Epithelial cell of prostate (primary cell): ENCODE data around the gene VPS35L.
A peak's percentile ranks its signal among the peaks of the same experiment; 100 is the strongest.

Experiments used
- DNase-seq: peaks from one replicate; pipeline ENCODE4 v3.0.0-alpha.2; 2011; ENCODE audit warnings: low read depth, low spot score
- H3K27ac ChIP-seq: fragments of 450-650 bp; 2 replicates; pipeline ENCODE4 v1.5.1; 2017; ENCODE audit warnings: mild to moderate bottlenecking

Gene VPS35L

DNA sequence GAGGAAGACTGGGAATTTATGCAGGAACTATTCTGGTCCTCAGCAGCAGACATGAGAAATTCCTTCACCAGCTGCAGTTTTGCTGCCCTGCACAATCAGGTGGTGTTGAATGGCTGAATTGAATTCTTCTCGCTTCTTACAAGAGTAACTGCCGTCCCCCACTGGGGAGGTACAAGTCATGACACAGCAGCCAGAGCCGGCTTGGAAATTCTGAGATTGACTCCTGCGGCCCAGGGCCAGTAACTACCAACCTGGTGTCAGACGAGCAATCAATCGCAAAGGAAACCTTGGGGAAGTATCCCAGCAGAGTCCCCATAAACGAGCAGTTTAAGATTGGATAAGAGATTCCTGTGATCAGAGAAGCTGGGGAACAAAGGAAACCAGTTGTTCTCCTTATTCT, 131.8 kb downstream of the VPS35L start:
- DNase-seq: no peak
- H3K27ac ChIP-seq: no peak overlapping the region

DNA sequence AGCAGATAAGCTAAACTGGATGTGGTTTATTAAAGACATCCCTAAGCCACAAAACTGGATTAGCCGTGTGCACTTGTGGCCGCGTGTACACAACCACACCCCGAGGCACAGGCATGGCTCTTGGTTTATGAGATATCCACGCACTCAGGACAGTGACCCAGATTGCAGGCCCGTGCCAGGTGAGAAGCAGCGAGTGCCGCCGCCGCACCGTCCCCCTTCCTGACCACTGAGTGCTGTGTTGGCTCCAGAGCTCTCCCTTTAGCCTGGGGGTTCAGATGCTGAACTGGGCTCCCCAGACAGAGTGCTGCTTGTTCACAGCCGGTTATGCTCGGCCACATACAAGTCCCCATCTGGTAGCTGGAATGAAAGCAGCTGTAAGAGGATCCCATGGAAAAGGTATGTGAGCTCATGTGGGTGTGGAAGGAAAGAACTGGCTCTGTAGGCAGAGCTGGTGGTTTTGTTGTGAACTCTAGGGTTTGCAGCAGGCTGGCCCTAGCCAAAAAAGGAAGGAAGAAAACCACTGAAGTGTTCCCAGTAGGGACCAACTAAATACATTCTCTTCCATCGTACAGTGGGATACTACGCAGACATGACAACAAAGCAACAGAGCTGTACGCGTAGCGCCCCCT, 133.0 kb downstream of the VPS35L start:
- H3K27ac ChIP-seq: no peak overlapping the region
- no peak for DNase-seq

DNA sequence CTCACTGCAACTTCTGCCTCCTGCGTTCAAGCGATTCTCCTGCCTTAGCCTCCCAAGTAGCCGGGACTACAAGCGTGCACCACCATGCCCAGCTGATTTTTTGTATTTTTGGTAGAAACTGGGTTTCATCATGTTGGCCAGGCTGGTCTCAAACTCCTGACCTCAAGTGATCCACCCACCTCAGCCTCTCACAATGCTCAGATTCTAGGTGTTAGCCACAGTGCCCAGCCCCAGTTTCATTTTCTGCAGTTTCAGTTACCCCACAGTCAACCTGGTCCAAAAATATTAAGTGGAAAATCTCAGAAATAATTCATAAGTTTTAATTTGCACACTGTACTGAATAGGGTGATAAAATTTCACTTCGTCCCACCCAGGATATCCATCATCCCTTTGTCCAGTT, 133.8 kb downstream of the VPS35L start:
- DNase-seq: no peak

DNA sequence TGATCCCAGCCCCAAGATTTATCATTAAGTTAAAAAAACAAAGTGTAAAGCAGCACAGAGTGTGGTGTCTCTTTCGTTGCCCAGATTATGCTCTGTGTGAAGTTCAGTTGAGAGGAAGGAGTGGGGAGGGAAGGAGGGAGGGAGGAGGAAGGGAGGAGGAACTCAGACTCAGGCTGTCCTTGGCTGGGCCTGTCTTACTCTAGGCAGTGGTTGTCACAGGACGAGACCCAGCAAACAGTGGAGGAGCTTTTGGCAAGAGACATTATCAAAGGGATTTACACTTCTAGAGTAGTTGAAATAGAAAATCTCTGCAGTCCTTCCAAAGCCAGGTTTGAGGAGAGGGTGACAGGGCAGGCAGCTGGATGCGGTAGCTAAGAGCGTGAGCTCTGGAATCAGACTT, 134.7 kb downstream of the VPS35L start:
- no peak overlapping the region for H3K27ac ChIP-seq
- no peak for DNase-seq

More for the DNA sequence above, 133.8 kb downstream of the VPS35L start:
- no peak overlapping the region for H3K27ac ChIP-seq

DNA sequence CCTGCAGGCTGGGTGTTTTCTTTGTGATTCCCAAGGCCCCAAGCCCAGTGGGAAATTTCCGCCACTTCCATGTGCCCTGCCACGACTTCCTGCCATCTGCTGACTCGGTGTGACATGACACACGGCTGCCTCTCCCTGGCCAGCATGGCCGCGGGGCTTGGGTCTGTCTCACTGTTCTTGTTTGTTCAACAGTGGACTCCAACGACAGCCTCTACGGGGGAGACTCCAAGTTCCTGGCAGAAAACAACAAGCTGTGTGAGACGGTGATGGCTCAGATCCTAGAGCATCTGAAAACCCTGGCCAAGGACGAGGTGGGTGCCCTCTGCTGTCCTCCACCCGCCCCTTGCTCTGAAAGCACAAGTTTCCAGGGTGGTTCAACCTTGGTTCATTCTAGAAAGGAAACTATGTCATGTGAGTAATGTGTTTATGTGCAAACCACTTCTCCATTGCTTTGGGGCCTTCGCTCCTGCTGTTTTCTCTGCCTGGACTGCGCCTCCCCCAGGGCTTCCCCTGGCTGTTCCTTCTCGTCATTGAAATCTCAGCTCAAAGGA, 135.7 kb downstream of the VPS35L start:
- no peak for DNase-seq
- H3K27ac ChIP-seq: no peak overlapping the region

DNA sequence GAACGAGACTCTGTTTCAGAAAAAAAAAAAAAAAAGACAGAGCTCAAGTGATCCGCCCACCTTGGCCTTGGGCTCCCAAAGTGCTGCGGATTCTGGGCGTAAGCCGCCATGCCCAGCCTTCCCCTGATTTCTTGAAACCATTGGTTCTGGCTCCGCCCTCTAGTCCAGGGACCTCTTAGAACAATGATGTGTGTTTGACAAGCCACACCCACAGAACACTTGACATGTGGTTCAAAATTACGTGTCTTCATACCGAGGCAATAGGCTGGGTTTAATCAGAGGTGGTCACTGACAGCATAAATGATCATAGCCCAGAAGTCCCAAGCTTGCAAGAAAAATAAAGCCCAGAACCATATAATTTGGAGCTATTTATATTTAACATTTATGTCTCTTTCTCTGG, 139.5 kb downstream of the VPS35L start:
- H3K27ac ChIP-seq: no peak overlapping the region
- no peak for DNase-seq

DNA sequence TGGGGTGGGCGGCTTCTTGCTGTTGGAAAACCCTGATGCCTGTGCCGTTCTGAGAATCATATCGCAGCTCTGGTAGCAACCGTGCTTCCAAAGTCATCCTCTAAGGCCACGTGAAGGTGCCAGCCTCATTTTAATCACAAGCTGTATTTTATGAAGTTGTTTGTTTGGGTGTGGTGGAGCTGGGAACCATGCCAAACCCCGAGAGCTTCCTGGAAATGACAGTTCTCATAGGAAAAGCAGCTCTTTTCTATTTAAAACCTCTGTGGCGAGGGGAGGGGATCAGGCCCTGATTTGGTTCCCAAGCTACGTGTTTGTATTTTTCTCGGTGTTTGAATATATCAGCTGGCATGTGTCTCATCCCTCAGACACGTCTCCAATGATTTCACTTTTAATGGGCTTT, 140.8 kb downstream of the VPS35L start:
- DNase-seq: peak; percentile 41
- no peak overlapping the region for H3K27ac ChIP-seq

DNA sequence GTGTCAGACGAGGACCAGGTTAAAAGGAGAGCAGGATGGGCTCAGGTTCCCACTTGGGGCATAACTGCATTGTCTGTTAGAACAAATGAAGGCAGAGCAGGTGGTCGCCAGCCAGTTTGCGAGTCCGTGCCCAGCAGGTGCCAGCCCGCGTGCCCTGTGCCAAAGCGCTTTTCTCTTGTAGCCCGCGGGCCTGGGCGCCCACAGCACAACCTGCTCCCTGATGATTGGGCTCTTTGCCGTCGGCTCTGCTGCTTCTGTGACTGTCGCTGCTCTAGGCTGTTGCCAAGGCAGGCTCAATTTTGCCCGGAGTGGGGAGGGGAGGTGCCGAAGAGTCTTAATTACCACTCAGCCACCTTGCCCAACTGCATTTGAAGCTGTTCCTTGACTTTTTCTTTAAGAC, 141.5 kb downstream of the VPS35L start:
- no peak overlapping the region for H3K27ac ChIP-seq
- no peak for DNase-seq

DNA sequence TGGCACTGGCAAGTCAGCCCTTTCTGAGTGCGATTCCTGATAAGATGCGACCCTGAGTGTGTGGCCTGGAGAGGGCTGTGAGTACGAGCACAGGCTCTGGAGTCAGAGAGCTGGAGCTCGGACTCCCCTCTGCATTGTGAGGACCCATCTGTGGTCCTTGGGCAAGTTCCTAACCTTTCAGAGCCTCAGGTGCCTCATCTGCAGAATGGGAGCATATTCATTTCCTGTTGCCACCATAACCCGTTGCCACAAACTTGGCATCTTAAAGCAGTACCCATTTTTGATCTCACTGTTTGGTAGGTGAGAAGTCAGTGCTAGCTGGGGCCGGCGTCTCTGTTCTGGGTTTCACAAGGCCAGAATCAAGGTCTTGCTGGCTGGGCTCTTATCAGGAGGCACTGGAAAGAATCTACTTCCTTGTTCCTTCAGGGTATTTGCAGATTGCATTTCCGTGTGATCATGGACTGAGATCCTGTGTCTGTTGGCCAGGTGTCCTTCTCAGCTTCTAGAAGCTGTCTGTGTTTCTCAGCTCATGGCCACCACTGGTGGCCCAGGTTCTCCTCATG, 142.3 kb downstream of the VPS35L start:
- DNase-seq: no peak
- no peak overlapping the region for H3K27ac ChIP-seq

DNA sequence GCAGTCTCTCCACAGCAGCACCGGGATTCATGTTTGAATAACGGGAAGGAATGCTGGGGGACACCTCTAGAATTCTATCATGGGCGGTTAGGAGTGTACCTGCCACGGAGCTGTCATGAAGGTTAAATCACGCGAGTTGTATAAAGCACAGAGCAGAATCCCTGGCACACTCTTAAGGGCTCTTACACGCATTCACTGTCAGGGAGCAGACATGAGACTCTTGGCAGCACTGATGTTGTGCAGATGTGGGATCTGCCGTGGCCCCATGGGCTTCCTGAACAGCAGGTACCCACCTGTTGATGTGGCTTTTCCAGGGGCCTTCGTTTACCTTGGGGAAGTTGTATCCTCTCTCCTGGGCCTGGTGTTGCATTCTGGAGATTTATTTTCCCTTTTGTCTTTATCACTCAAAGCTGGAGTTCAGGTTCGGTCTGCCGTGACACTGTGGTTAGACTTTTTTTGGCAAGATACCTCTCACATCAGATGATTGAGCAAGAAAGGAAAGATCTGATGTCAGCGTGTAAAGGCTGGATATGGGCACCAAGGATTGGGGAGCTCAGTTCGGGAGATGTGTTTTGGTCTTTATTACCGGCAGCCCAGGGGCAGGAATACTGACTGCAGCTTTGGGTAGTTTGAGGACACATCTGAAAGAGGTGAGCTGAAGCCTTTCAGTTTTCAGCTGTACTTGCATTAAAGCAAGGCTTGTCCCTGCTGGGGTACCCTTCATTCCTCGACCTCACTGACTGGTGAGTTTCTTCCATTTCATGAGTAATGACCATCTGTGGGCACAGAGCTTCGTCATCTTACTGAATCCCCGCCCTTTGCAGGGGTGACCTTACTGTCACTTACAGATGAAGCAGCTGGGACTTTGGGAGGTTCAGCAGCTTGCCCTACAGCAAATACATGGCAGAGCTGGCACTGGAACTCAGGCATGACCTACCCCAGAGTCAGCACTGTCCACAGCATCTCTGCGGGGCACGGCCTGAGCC, 143.3 kb downstream of the VPS35L start:
- DNase-seq: no peak
- H3K27ac ChIP-seq: no peak overlapping the region

DNA sequence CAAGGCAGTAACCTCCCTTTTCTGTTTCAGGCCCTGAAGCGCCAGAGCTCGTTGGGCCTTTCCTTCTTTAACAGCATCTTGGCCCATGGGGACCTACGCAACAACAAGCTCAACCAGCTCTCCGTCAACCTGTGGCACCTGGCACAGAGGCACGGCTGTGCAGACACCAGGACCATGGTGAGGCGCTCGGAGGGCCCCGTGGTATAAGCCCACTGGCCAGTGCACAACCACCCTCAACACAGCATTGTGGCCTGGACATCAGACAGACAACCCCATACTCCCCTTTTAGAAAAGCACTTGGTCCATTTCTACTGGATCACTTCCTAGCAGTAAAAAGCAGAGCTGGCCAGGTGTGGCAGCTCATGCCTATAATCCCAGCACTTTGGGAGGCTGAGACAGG, 144.0 kb downstream of the VPS35L start:
- DNase-seq: no peak
- no peak overlapping the region for H3K27ac ChIP-seq

DNA sequence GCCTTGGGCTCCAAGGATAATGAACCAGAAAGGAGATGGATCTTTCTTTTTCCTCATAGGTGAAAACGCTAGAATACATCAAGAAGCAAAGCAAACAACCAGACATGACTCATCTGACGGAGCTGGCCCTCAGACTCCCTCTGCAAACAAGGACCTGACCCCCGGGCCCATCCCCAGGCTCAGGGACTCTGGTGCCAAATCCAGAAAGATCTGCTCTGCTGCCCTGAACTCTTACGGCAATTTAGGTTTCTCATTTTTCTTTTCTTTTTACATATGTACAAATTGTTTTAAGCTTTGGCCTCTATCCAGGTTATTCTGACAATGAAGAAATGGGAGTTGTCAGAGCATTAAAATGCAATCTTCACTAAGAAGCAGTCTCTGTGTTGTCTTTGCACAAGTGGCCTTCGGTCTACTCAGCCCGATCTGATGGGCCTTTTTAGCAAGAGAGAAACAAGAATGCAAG, 144.8 kb downstream of the VPS35L start:
- H3K27ac ChIP-seq: no peak overlapping the region
- DNase-seq: no peak

DNA sequence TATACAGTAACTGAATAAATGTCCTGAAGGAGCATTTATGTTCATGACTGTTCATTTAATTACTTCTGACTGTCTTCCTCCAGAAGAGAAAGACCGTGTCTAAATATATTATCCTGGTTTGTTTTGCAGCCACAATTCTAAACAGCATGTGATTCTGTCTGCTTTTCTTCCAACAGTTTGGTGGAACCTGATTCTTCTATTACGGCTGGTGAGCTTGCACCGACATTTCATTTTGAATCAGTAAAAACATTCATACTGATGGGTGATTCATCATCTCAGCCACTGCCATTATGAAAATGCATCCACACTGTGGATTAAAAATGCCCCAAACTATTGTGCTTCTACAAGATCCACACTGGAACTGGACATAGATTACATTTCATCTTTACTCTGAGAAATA, 145.6 kb downstream of the VPS35L start:
- DNase-seq: no peak
- no peak overlapping the region for H3K27ac ChIP-seq

DNA sequence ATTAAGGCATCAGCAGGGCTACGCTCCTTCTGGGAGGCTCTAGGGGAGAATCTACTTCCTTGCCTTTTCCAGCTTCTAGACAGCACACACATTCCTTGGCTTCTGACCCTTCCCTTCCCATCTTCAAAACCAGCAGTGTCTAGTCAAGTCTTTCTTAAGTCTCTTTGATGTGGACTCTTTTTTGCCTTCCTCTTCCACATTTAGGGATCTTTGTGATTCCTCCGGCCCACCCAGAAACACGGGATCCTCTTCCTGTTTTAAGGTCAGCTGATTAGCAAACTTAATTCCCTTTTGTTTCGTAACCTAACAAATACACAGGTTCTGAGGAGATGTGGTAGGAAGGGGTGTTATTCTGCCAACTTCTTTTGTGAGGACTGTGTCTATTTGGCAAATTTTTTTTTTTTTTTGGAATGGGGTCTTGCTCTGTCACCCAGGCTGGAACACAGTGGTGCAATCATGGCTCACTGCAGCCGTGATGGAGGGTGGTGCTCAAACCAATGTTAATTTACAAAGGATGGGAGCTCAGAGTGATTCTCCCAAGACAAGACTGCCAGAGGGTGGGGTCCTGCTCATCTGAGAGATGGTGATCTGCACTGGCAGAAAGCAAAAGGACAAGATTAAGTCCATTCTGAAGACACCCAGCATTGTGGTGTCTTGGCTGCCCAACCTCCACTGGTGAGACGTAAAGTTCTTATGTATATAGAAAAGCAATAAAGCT, 147.8 kb downstream of the VPS35L start:
- DNase-seq: no peak
- no peak overlapping the region for H3K27ac ChIP-seq

DNA sequence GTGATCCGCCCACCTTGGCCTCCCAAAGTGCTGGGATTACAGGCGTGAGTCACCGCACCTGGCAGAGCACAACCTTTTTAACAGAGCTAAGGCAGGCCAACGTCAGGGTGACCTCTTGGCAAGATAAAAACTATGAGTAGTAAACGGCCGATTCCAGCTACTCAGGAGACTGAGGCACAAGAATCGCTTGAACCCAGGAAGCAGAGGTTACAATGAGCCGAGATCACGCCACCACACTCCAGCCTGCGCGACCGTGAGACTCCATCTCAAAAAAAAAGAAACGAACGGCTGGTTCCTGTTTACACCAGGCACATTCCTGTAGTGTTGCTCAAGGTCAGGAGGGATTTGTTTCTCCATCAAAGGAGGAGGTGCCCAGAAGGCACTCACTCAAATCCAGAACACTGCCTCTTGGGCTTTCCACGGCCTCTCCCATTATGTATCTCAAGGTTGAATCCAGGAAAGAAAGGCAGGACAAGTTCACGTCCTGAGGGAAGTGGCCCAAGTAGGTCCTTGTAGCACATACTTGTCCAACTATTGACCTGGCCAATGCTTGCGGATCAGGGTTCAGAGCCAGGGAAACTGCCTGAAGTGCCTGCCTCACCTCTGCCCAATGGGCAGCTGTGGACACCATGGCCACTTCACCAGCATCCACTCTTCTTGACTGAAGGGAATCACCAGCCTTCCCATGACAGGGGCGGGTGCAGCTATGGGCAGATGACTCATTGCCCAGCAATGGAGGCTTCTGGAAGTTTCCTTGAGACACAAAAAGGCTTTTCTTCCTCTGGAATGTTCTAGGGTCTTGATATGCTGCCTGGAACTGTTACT, 149.0 kb downstream of the VPS35L start:
- DNase-seq: no peak
- peak overlapping the region; percentile 50 for H3K27ac ChIP-seq

DNA sequence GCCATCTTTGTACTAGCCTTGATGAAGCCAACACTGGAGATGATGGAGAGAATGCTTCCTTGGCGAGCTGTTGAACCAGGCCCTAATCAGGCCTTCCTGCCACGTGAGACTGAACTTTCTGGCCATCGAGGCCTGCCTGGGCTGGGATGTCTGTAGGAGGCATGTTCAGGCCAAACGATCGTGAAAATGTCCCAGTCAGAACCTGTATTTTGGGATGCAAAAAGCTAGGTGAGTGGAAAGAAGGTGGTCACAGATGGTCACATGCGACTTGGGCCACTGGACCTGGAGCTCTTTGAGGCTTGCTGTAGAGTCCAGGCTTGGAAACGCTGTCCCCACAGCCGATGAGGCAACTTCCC, 149.6 kb downstream of the VPS35L start:
- H3K27ac ChIP-seq: peak overlapping the region; percentile 50
- DNase-seq: no peak

DNA sequence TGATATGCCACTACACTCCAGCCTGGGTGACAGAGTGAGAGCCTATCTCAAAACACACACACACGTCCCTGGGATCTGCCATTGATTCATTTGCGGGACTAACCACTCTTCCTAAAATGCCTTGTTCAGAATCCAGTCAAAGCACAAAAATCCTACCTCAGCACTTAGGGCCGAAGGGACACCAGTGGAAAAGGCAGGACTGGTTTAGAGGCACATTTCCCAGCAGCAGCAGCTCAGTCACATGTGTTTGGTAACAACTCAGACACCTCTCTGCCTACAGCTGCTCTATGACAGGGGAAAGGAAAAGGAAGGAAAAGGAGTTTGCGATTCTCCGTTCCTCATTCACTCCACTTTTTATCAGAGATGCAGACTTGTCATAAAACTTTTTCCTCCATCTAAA, 150.3 kb downstream of the VPS35L start:
- no peak overlapping the region for H3K27ac ChIP-seq
- no peak for DNase-seq

DNA sequence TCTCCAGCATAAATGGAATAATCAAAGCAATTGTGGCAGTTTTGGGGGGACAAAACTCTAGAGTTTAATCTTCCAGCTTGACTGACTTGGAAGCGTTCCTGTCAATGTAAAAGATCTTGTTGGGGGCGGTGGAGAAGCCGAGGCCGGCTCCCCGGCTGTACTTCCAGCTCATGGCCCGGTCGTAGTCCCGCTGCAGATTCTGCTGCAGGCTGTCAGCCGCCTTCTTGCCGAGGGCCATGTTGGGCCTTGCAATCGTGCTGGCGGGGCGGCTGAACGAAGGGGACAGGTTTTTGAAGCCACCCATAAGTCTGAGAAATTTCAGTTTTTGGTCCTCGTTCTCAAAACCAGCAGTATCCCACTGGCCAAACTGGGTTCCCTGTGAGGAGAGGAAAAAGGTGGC, 151.3 kb downstream of the VPS35L start:
- DNase-seq: no peak
- H3K27ac ChIP-seq: no peak overlapping the region

DNA sequence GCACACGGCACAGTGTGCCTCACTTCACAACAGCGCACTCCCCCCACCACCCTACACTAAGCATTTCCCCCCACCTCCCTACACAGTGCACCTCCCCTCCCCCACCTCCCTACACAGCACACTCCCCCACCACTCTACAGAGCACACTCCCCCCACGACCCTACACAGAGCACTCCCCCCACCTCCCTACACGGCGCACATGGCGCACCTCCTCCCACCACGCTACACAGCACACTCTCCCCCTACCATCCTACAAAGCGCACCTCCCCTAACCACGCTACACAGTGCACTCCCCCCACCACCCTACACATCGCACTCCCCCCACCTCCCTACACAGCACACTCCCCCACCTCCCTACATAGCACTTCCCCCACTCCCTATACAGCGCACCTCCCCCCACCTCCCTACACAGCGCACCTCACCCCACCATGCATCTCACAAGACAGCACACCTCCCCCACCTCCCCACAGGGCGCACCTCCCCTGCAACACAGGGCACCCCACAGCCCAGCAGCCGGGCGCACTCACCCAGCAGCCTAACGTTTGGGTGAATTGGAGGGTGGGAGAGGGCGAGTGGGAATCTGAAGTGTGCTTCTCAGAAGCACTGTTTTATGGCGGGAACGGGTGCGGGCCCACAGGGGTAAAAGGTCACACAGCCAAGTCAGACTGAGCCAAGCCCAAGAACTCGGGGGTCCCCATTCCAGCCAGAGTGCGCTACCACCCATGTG, 152.2 kb downstream of the VPS35L start:
- H3K27ac ChIP-seq: no peak overlapping the region
- DNase-seq: no peak
